HG02938 (cell line): Measurements from ENCODE around the gene SAE1.

ENCODE experiments used
- ATAC-seq: cut with Tn5 transposase; IDR thresholded peaks from one replicate; pipeline ENCODE4 v1.9.1; 2021; ENCODE audit warnings: mild to moderate bottlenecking, moderate library complexity; ENCODE audit not compliant: unreplicated experiment

Gene SAE1

GRCh38 chr19:47209319-47210179 lies 78.9 kb downstream of the SAE1 start:
- ATAC-seq, result no peak

DNA sequence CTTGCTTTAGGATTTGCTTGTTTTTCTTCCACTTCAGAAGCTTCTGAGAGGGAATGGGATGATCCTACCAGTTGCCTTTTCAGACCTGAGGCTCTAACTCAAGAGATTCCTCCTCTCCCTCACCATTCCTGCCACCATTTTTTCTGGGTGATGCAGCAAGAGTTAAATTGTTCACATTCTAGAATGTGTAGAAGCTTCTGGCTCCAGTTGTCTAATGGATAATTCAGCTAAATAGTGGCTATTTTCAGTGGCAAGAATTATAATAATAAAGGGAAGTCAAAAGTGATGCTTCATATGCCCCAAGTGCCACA lies 79.5 kb downstream of the SAE1 start:
- ATAC-seq, result no peak

- no peak for ATAC-seq
These were observed 80.2 kb downstream of the SAE1 start for GRCh38 chr19:47210689-47211316.

DNA sequence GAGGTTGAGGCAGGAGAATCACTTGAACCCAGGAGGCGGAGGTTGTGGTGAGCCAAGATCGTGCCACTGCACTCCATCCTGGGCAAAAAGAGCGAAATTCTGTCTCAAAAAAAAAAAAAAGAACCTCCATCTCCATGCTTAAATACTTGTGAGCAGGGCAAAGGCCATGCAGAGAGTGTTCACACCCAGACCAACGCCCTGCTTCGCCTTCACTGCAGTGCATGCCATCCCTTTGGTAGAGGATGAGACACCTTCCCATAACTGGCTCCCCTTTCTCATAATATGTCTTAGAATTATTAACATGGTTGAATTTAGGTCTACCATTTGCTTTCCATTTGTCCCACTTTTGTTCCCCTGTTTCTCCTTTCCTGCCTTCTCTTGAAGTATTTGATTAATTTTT lies 84.9 kb downstream of the SAE1 start:
- ATAC-seq, result no peak

- ATAC-seq, result no peak
These were observed 90.6 kb downstream of the SAE1 start for GRCh38 chr19:47221080-47221841.

DNA sequence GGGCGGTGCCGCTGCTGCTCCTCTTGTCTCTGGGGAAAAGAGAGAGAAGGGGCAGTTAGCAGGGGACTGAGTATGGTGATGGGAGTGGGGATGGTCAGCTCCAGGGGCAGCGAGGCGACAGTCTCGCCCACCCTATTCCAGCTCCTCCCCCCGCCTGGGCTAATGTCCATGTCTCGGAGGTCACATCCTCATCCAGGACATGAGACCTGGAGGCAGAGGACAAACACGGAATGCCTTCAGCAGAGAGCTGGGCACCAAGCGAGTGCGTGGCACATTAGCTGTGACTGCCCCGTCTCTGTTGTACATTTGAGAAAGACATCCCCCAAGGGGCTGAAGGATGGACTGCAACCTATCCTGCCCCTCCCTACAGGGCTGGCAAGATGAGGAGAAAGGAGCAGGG lies 91.3 kb downstream of the SAE1 start:
- ATAC-seq, result no peak

DNA sequence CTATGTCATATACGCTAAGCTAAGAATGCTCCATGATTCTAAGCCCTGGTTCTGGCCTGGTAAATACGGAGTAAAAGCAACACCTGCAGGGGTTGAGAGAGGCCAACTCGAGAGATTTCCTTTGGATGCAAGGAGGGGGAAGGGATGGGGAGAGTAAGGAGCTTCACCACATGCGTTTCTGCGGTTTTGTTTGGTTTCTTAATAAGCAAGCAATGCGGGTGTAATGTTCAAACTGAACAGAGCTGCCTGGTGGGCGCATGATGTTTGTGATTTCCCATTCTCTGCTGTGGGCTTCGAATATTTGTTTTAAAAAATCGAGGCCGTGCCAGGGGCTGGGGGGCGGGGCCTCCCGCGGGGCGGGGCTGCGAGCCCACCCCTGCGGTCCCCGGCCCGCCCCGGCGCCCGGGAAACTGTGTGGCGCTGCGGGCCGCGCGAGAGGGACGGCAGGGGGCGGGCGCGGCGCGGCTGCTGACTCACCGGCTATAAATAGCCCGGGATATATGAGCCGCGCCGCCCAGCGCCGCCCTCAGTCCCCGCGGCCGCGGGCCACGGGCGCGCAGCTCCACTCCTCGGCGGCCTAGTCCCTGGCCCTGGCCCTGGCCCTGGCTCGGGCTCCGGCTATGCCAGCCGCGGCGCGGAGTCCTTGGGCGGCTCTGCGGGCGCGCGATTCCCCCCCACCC lies 95.3 kb downstream of the SAE1 start:
- peak; percentile 31 for ATAC-seq

- peak; percentile 25 for ATAC-seq
These were observed 96.1 kb downstream of the SAE1 start for GRCh38 chr19:47226426-47227351.

DNA sequence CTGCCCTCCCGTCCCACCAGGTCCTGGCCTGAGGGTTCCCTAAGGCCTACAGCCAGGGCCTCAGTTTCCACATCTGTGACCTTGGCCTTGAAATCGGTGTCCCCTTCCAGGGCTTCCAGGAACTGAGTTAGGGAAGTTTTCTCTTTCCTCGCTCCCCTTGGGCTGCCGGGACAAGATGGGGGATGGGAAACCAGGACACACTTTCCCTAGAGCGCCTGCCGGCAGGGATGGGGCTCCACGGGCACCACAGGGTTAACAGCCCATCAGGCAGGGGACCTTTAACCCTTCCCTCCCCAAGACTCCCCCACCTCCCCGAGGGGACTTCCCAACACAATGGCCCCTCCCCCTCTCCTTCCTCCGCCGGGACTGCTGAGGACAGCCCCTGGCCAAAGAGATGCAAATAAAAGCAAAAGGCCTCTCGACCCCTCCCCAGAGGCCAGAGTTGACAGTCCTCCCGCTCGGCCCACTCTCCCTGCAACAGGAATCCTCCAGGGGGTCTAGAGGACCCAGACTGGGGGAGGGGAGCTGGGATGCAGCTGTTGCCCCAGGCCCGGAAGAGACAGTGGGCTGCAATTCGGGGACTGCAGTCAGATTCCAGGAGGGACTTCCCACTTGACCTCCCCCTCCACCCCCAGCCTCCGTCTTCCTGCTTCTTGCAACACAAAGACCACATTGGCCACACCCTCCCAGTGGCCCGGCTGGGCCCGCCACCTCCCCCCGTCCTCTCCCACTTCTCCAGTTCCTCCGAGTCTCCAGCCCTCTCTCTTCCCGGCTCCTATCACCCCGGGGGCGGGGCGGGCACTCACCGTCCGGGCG lies 96.9 kb downstream of the SAE1 start:
- ATAC-seq, result no peak

DNA sequence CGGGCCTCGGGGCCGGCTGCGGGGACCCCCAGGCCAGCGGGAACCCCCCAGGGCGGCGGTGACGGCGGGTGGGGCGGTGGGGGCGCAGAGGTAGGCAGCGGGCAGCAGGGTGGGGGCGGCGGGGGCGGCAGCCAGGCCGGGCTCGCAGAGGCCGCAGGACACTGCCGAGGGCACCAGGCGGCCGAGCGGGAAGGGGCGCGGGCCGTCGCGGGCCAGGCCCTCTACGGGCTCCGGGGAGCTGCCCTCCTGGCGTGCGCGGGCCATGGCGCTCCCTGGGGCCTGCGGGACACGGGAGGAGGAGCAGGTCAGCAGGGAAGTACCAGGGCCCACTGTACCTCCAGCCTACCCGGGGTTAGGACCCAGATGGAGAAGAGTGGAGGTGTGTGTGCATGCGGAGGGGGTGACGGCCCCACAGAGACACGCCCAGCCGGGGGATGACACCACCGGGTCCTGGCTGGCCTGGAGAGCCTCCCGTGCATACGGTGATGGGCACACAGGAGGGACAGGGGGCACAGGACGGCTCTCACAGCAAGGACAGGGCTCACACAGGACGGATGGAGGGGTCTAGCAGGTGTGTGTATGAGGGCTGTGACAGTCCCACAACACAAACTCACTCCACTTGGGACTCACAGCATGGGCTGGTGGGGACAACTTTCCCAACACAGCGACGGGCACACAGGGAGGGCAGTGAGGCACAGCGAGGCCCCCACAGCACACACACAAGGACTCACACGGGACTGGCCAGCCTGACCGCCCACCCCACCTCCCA lies 97.7 kb downstream of the SAE1 start:
- no peak for ATAC-seq

- no peak for ATAC-seq
These were observed 98.5 kb downstream of the SAE1 start for GRCh38 chr19:47228937-47229675.

DNA sequence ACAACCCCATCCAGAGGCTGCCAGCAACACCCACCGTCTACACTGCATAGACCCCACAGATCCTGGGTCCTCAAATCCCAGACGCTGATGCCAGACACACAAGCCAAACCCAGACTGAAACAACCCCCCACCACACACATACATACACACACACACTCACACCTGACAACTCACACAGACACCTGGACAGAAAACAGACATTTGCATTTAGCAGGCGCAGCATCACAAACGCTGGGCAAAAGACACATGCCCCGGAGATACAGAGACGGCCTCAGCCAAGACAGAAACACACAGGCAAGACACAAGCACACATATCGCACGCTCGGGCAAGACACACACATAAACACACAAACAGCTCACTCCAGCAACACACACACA lies 99.0 kb downstream of the SAE1 start:
- ATAC-seq, result no peak

GRCh38 chr19:47230054-47230920 lies 99.7 kb downstream of the SAE1 start:
- ATAC-seq, result no peak

DNA sequence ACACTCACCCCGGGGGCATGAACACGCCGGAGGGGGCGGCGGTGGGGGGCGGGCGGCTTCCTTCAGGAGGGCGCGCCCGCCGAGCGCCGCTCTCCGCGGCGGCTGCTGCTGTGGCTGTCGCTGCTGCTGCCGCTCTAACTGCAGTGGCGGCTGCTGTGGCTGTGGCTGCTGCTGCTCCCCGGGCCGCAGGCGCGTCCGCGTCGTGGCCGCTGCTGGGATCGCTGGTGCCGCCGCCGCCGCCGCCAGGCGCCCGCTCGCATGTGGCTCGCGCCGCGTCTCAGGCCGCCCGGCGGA lies 100.2 kb downstream of the SAE1 start, which contains the start of gene BBC3:
BBC3 (minus strand) TSS at position 279 of the 294 bp plus-strand sequence. CDS start 2,768 bp downstream, outside the sequence.
- no peak for ATAC-seq

DNA sequence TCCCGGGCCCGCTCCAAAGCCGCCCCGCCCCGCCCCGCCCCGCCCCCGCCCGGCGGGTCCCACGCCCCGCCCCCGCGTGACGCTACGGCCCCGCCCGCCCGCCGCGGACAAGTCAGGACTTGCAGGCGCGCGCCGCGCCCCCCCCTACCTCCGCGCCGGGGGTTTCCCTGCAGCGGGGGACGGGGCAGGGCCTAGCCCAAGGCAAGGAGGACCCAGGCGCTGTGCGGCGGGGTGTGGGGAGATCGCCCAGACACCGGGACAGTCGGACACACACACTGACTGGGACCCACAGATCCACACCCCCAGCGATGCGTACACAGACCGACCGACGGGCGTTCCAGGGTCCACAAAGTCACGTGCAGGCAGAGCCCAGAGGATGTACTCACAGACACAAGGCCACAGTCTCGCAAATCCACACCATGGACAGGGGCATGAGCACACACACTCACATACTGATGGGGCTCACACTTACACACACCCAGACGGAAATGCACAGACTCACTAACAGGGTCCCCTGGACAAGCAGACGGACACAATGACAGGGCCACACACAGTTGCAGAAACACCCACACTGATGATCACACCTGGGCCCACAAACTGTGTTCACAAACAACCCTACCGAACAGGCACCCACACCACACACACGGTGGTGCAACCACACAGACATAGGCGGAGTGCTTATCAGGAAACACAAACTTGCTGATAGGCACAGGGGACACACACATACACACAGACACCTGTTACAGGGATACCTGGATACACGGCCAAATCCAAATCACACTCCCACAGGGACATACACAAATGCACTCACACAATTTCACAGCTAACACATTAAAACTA lies 100.8 kb downstream of the SAE1 start:
- no peak for ATAC-seq
